Activated naive CD4-positive, alpha-beta T cell treated with anti-CD3 and anti-CD28 coated beads, Interleukin-2, amount 10 ng/mL, durations not matched to agents 5 hours and 36 hours (primary cell): ENCODE data around the gene RBBP8NL. TPM values are rescaled to one million over a fixed set of nuclear protein-coding genes. Genes with fewer than 3 reads are reported as not detected.

Source experiments
- total RNA-seq, 2 experiments: library from RNA; stranded (reverse); gene quantifications; one replicate each; pipeline ENCODE4 v1.2.3, GENCODE V29; 2021

Gene RBBP8NL
- total RNA-seq, result not detected

GRCh38 chr20:62427172-62428001 lies at the start of gene RBBP8NL:
Gene RBBP8NL, minus strand, starts transcription at chr20:62427539. Its CDS starts 7,892 bp downstream, at chr20:62419647.

DNA sequence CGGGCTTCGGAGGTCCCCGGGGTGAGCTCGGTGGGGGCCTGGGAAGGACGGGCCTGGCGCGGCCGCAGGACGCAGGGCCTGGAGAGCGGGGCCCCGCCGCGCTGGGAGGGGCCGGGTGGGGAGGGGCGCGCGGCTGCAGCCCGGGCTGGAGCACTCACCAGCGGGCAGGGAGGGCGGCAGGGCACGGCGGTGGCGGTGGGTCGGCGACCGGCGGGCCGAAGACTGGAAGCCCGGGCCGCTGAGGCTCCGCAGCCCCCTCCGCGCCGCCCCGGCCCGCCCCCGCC lies 48.4 kb upstream of the RBBP8NL start, which contains the start of gene GATA5:
TSS of gene GATA5 (minus strand) at position 224 of the 284 bp plus-strand sequence. CDS start 474 bp downstream, outside the sequence.

DNA sequence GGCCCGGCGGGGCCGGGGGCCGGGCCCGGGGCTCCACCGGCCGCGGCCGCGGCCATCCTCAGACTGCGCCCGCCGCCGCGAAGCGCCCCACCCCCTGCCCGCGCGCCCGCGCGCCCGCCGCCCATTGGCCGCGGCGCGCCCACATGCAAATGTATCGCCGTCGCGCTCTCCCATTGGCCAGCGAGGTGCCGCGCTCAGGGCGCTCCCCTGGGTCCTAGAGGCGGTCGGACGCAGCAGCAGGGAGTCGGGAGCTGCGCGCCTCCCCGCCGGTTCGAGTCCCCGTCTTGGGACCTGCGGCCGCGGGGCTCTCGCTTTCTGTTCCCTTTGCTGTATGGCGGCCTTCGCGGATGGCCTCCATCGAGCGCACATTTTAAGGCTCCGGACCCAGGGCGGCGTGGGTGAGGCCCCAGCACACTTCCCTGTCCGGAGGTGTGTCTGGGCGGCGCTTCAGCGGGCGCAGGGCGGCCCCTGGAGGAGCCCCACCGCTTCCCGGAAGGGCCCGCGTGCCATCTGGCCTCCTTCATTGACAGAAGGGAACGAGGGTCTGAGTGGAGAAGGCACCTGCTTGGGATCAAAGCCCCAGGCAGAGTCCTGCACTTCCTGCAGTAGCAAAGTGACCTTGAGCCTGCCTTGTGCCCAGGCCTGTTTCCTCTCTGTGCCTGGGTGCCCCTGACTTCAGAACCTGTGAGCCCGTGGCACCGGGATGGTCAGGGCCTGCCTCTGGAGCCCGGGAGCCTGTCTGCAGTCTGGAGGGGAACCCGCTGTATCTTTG lies 19.9 kb downstream of the RBBP8NL start, which contains the start of gene CABLES2:
TSS of gene CABLES2 (minus strand) at position 65 of the 772 bp plus-strand sequence. CDS start at position 56, 9 bp downstream.

GRCh38 chr20:62386383-62387218 lies 40.7 kb downstream of the RBBP8NL start, which contains the start of gene RPS21:
Gene RPS21, plus strand, starts transcription at chr20:62387103. Its CDS starts 236 bp downstream, at chr20:62387339.

GRCh38 chr20:62367136-62367632 lies 60.2 kb downstream of the RBBP8NL start, which contains the start of gene LAMA5:
Gene LAMA5, minus strand, starts transcription at chr20:62367312. Its CDS starts 67 bp downstream, at chr20:62367245.

Other genes with a start within 250 kb of the RBBP8NL start
- 10 to 100 TPM; 25.1 to 27.7 TPM for gene MTG2, start 244.5 kb downstream of the RBBP8NL start, total RNA-seq
- gene HRH3, start 207.3 kb downstream of the RBBP8NL start, total RNA-seq, result not detected
- gene OSBPL2, start 189.0 kb downstream of the RBBP8NL start, total RNA-seq, result 10 to 100 TPM; 34.5 to 37.3 TPM
- 10 to 100 TPM; 68.2 to 69.4 TPM for gene ADRM1, start 124.5 kb downstream of the RBBP8NL start, total RNA-seq
- 1 to 10 TPM in 1 of 2 experiments, under 1 TPM in 1; 0.94 to 1.2 TPM for gene LAMA5, start 60.2 kb downstream of the RBBP8NL start, total RNA-seq
- gene RPS21, start 40.4 kb downstream of the RBBP8NL start, total RNA-seq, result 1,000 to 10,000 TPM; 2,736 to 2,757 TPM
- gene CABLES2, start 20.3 kb downstream of the RBBP8NL start, total RNA-seq, result 10 to 100 TPM; 11.7 to 12.4 TPM
- gene GATA5, start 48.5 kb upstream of the RBBP8NL start, total RNA-seq, result not detected
- 10 to 100 TPM; 58.0 to 66.6 TPM for gene SLCO4A1, start 215.0 kb upstream of the RBBP8NL start, total RNA-seq